HCT116 (cell line): ENCODE measurements around the gene RPN1.

Experiments
- ATF3 ChIP-seq: IDR thresholded peaks from 2 replicates; pipeline ENCODE4 v1.6.1; 2012
- CTCF ChIP-seq, 3 experiments: fragments of 200-600 bp in 1 of 3; sonication (generic) in 1 of 3; IDR thresholded peaks in 2 of 3; conservative IDR thresholded peaks in 1 of 3; 2 replicates each; pipeline ENCODE4 v1.5.1; 2012 to 2017; ENCODE audit warnings: low read depth in 2 of 3, low read length in 2 of 3, antibody characterized with exemption in 1 of 3, borderline replicate concordance in 1 of 3, control low read depth in 1 of 3, mild to moderate bottlenecking in 1 of 3, mixed read lengths in 1 of 3, mixed run types in 1 of 3, moderate library complexity in 1 of 3; ENCODE audit not compliant: insufficient read depth in 1 of 3
- EGR1 ChIP-seq: IDR thresholded peaks from 2 replicates; pipeline ENCODE4 v1.6.1; 2012; ENCODE audit warnings: low read depth
- EZH2 ChIP-seq: fragments of 200-600 bp; sonication (generic); IDR thresholded peaks from 2 replicates; pipeline ENCODE4 v1.6.1; 2017; ENCODE audit warnings: antibody characterized with exemption, mixed run types
- EZH2phosphoT487 ChIP-seq: fragments of 200-600 bp; IDR thresholded peaks from 2 replicates; pipeline ENCODE4 v1.6.1; 2018; ENCODE audit warnings: antibody characterized with exemption, borderline replicate concordance
- MAX ChIP-seq: IDR thresholded peaks from 2 replicates; pipeline ENCODE4 v1.6.1; 2012
- POLR2A ChIP-seq: IDR thresholded peaks from 2 replicates; pipeline ENCODE4 v1.7.0; 2011; ENCODE audit warnings: borderline replicate concordance; ENCODE audit not compliant: insufficient read depth, insufficient read length; ENCODE audit errors: extremely low read depth
- POLR2AphosphoS5 ChIP-seq: IDR thresholded peaks from 2 replicates; pipeline ENCODE4 v1.6.1; 2011; ENCODE audit warnings: mild to moderate bottlenecking, low read depth, low read length, moderate library complexity
- YY1 ChIP-seq: IDR thresholded peaks from 2 replicates; pipeline ENCODE4 v1.6.1; 2011; ENCODE audit warnings: low read length, low read depth, moderate library complexity, mild to moderate bottlenecking; ENCODE audit not compliant: insufficient replicate concordance; ENCODE audit errors: extremely low read depth

GRCh38 chr3:128679338-128679737, 28.7 kb upstream of the RPN1 start:
- TF ChIP-seq EZH2 = no peak
- TF ChIP-seq POLR2AphosphoS5 = no peak
- TF ChIP-seq CTCF (IDR thresholded peaks at IDR 0.05 in 2 of 3, conservative IDR thresholded peaks at IDR 0.05 in 1 of 3; ENCODE audit: borderline replicate concordance in 1 of 3, insufficient read depth in 1 of 3, low read depth in 2 of 3, low read length in 2 of 3) = no peak
- no peak for TF ChIP-seq POLR2A
- no peak for TF ChIP-seq MAX
- no peak for TF ChIP-seq YY1
- TF ChIP-seq ATF3 = no peak
- TF ChIP-seq EGR1 = no peak
- TF ChIP-seq EZH2phosphoT487 = no peak
